Stimulated activated CD8-positive, alpha-beta memory T cell treated with anti-CD3 and anti-CD28 coated beads, Interleukin-15, amount 100 ng/mL, for 4 hours (primary cell): ENCODE measurements around the gene EPN1.

Experiments
- DNase-seq, 2 donors: peaks; one replicate each; pipeline ENCODE4 v3.0.0-alpha.2; 2020; ENCODE audit warnings: low read depth in 2 of 2

EPN1 gene

GRCh38 chr19:55646889-55647731 lies 27.9 kb upstream of the EPN1 start:
- DNase-seq: no peak

GRCh38 chr19:55647732-55648584 lies 27.1 kb upstream of the EPN1 start, which contains the start of gene CCDC106:
TSS of gene CCDC106 (plus strand) at chr19:55648212. CDS start at chr19:55649047, 835 bp downstream.
- DNase-seq: peak in 1 of 2 donors; percentile 32

GRCh38 chr19:55648585-55649267 lies 26.3 kb upstream of the EPN1 start:
- DNase-seq: no peak

- no peak for DNase-seq
Measured at GRCh38 chr19:55649268-55650125, 25.5 kb upstream of the EPN1 start.

- no peak for DNase-seq
Measured at GRCh38 chr19:55650126-55650557, 24.9 kb upstream of the EPN1 start.

- DNase-seq: no peak
Measured at GRCh38 chr19:55650602-55651230, 24.3 kb upstream of the EPN1 start.

- DNase-seq: no peak
Measured at GRCh38 chr19:55651236-55651635, 23.8 kb upstream of the EPN1 start.

GRCh38 chr19:55652311-55653128 lies 22.5 kb upstream of the EPN1 start:
- DNase-seq: no peak

- peak; percentile 98 to 99 for DNase-seq
Measured at GRCh38 chr19:55653651-55654322, 21.2 kb upstream of the EPN1 start.

- peak; percentile 95 to 97 for DNase-seq
Measured at GRCh38 chr19:55654323-55654867, 20.6 kb upstream of the EPN1 start.

GRCh38 chr19:55654868-55655647 lies 20.0 kb upstream of the EPN1 start, which contains the start of gene U2AF2:
TSS of gene U2AF2 (plus strand) at chr19:55655035. CDS start at chr19:55655105, 70 bp downstream.
- peak; percentile 90 for DNase-seq

- DNase-seq: no peak
Measured at GRCh38 chr19:55655648-55656040, 19.4 kb upstream of the EPN1 start.

- no peak for DNase-seq
Measured at GRCh38 chr19:55656552-55656951, 18.5 kb upstream of the EPN1 start.

- DNase-seq: no peak
Measured at GRCh38 chr19:55656988-55657747, 17.9 kb upstream of the EPN1 start.

GRCh38 chr19:55658846-55659459 lies 16.1 kb upstream of the EPN1 start:
- DNase-seq: no peak

GRCh38 chr19:55659822-55660221 lies 15.2 kb upstream of the EPN1 start:
- no peak for DNase-seq

- no peak for DNase-seq
Measured at GRCh38 chr19:55660404-55660803, 14.6 kb upstream of the EPN1 start.
